22Rv1 (cell line): Measurements from ENCODE around the gene EMX1.

Experiments
- H3K27ac ChIP-seq: fragments of 450-650 bp; 2 replicates; pipeline ENCODE4 v1.5.1; 2017
- CTCF ChIP-seq: fragments of 450-650 bp; IDR thresholded peaks from 2 replicates; pipeline ENCODE4 v1.5.1; 2017; ENCODE audit warnings: mild to moderate bottlenecking
- ZFX ChIP-seq: fragments of 450-650 bp; IDR thresholded peaks from 2 replicates; pipeline ENCODE4 v1.6.1; 2017; ENCODE audit warnings: antibody characterized with exemption, borderline replicate concordance

Gene EMX1

DNA sequence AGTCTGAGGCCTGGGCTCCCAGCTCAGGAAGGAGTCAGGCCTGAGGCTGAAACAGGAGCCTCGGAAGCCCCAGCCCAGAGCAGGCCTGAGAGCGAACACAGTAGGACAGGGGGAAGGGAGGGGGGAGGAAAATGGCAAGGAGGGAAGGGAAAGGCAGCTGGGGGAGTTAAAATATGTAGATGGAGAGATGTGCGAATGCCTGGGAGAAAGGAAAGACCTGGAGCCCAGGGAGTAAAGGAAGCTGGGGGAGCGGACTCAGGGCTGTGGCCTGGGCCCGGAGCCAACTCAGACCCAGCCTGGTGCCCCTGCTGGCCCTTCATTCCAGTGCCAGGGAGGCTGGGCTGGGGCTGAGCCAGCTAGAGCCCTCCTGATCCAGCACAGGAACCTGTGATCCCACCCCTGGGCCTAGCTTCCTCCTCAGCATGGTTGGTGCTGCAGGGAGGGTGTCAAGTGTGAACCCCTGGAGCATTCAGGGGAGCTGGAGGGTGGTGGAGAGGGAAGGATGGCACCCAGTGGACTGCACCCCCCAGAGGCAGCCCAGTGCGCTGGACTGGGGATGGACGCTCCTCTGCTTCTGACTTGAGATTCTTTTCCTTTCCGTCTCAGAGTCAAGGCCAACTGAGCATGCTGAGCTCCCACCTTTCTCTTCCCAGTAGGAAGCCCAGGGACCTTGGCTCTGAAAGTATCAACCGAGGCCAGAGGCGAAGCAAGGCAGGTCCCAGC is 46.3 kb downstream of the EMX1 start:
- H3K27ac ChIP-seq = no peak overlapping the region
- no peak for TF ChIP-seq CTCF
- TF ChIP-seq ZFX = no peak

DNA sequence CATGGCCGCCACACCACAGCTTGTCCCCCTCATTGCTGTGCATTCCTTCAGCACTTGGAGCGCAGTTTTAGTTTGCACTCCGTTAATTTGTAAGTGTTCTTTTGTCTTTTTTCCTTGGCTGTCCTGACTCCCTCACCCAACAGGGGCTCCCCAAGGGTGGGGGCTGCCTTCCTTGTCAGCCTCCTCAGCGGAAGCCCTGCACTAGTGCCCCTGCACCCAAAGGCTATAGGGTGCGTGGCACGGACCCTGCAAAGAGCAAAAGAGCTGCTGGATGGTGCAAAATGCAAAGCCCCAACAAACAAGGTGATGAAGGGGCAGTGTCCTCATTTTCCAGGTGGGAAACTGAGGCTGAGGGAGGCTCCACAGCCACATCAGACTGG is 46.8 kb downstream of the EMX1 start:
- no peak for TF ChIP-seq CTCF
- no peak for TF ChIP-seq ZFX
- no peak overlapping the region for H3K27ac ChIP-seq

DNA sequence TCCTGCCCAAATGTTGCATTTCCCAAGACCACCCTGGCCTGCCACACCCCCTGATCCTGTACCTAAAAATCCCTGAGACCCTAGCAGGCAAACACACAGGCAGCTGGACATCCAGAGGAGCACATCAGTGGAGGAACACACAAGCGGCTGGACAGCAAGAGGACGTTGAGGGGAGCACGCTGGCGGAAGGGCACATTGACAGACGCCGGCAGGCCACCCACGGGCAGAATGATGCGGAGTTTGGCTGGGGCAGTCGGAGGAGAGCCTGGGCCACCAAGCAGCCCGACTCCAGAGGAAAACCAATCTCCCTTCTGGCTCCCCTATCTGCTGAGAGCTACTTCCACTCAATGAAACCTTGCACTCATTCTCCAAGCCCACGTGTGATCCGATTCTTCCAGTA is 47.7 kb downstream of the EMX1 start:
- H3K27ac ChIP-seq = no peak overlapping the region
- TF ChIP-seq ZFX (no peak), CTCF (no peak)

- no peak overlapping the region for H3K27ac ChIP-seq
- TF ChIP-seq CTCF (no peak), ZFX (no peak)
Measured at GRCh38 chr2:72965770-72966450, 48.6 kb downstream of the EMX1 start.

DNA sequence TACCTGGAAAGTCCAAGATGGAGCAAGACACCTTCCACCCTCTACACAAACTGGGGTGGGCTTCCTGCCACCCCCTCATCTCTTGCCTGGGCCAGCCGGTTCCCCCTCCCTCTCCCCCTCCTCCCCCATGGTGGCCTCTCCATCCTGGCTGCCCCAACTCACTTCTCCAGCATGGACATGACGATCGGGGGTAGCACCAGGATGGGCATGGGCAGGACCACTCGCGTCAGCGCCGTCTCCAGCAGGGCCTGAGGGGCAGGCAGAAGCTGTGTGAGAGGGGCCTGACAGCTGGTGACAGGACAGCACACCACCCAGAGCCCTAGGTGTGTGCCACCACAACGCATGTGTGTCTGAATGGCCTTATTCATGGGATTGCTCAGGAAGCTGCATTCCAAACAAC is 51.0 kb downstream of the EMX1 start:
- no peak overlapping the region for H3K27ac ChIP-seq
- TF ChIP-seq ZFX (no peak), CTCF (no peak)

- TF ChIP-seq ZFX (no peak), CTCF (no peak)
- no peak overlapping the region for H3K27ac ChIP-seq
Measured at GRCh38 chr2:72969706-72970105, 52.4 kb downstream of the EMX1 start.

- TF ChIP-seq ZFX (no peak), CTCF (no peak)
Measured at GRCh38 chr2:72971036-72971435, 53.7 kb downstream of the EMX1 start.

More at GRCh38 chr2:72971036-72971435, 53.7 kb downstream of the EMX1 start:
- no peak overlapping the region for H3K27ac ChIP-seq
